CD4-positive, alpha-beta T cell (primary cell): ENCODE measurements around the gene HNRNPU. TPM values are rescaled to one million over a fixed set of nuclear protein-coding genes. Genes with fewer than 3 reads are reported as not detected.

ENCODE experiments used
- ATAC-seq: fragments of 200-7000 bp; cut with Tn5 transposase; one replicate; pipeline ENCODE4 v1.10.0; 2022; ENCODE audit warnings: mild to moderate bottlenecking; ENCODE audit not compliant: poor library complexity
- CTCF ChIA-PET: fragments of 350-600 bp; sonication (Branson Sonifier 250); formaldehyde crosslinking; loops from one replicate; lab custom pipeline; 2021; ENCODE audit warnings: antibody characterized with exemption, inconsistent platforms; lab: Charles Lee
- POLR2A ChIA-PET: fragments of 350-600 bp; sonication (Branson Sonifier 250); formaldehyde crosslinking; loops from one replicate; lab custom pipeline; 2021; ENCODE audit warnings: antibody characterized with exemption, inconsistent platforms; lab: Charles Lee
- DNase-seq, 14 experiments: peaks; one replicate each; pipeline ENCODE4 v3.0.0-alpha.2; 2013 to 2020; ENCODE audit warnings: mixed read lengths in 2 of 14
- H3K27ac ChIP-seq, 2 donors: one replicate each; pipeline versions ENCODE4 v1.5.1 to v1.7.0; 2013; ENCODE audit warnings: low read length in 2 of 2, low read depth in 1 of 2, mild to moderate bottlenecking in 1 of 2
- H3K27me3 ChIP-seq, 2 experiments: 1 replicate in 1 of 2; 2 replicates in 1 of 2; pipeline versions ENCODE4 v1.6.1 to v1.7.0; 2013; ENCODE audit warnings: low read length in 2 of 2, control low read depth in 1 of 2, mild to moderate bottlenecking in 1 of 2, moderate library complexity in 1 of 2; ENCODE audit not compliant: insufficient read depth in 2 of 2, control insufficient read depth in 1 of 2
- H3K36me3 ChIP-seq: one replicate; pipeline ENCODE4 v1.6.1; 2013; ENCODE audit warnings: low read length, control low read depth; ENCODE audit not compliant: insufficient read depth
- H3K4me1 ChIP-seq: one replicate; pipeline ENCODE4 v1.6.1; 2013; ENCODE audit warnings: low read length, control low read depth; ENCODE audit not compliant: insufficient read depth
- H3K4me3 ChIP-seq: one replicate; pipeline ENCODE4 v1.5.1; 2013; ENCODE audit warnings: mild to moderate bottlenecking, low read length, moderate library complexity
- H3K9me3 ChIP-seq, 2 experiments: 1 replicate in 1 of 2; 2 replicates in 1 of 2; pipeline versions ENCODE4 v1.6.1 to v1.7.0; 2013; ENCODE audit warnings: low read length in 2 of 2, mild to moderate bottlenecking in 2 of 2, control low read depth in 1 of 2, moderate library complexity in 1 of 2; ENCODE audit not compliant: control insufficient read depth in 1 of 2, insufficient read depth in 1 of 2
- H3K27ac Mint-ChIP-seq: one replicate; pipeline ENCODE4 v1.8.0; 2020; ENCODE audit warnings: mixed read lengths
- H3K27me3 Mint-ChIP-seq: one replicate; pipeline ENCODE4 v1.8.0; 2021; ENCODE audit warnings: mixed read lengths
- H3K36me3 Mint-ChIP-seq: one replicate; pipeline ENCODE4 v1.8.0; 2021; ENCODE audit warnings: low read depth, mixed read lengths
- H3K4me1 Mint-ChIP-seq: one replicate; pipeline ENCODE4 v1.8.0; 2021; ENCODE audit warnings: low read depth, mixed read lengths
- H3K4me3 Mint-ChIP-seq: one replicate; pipeline ENCODE4 v1.8.0; 2020; ENCODE audit warnings: mild to moderate bottlenecking, mixed read lengths
- H3K9me3 Mint-ChIP-seq: one replicate; pipeline ENCODE4 v1.8.0; 2020; ENCODE audit warnings: mixed read lengths
- intact Hi-C, 2 experiments: fragments of 100-400 bp; cut with DNase I in 1 of 2; cut with micrococcal nuclease in 1 of 2; formaldehyde crosslinking; loops; one replicate each; pipeline versions ENCODE4 v1.15.1 to v1.9.0; 2023 to 2025; cut with DNase I, micrococcal nuclease
- total RNA-seq, 174 experiments: library from RNA in 2 of 174; stranded (reverse) in 2 of 174; gene quantifications; one replicate each; pipeline ENCODE4 v1.2.3 and lab custom pipeline; 2021 to 2026
- TF ChIP-seq, protein P1 (sequence below): fragments of 200-600 bp; IDR thresholded peaks from one replicate; pipeline ENCODE4 v1.8.0; 2022; ENCODE audit warnings: antibody characterized with exemption, mild to moderate bottlenecking

The HNRNPU gene
- total RNA-seq, 2 experiments from 2014 or later, result 415 TPM

DNA sequence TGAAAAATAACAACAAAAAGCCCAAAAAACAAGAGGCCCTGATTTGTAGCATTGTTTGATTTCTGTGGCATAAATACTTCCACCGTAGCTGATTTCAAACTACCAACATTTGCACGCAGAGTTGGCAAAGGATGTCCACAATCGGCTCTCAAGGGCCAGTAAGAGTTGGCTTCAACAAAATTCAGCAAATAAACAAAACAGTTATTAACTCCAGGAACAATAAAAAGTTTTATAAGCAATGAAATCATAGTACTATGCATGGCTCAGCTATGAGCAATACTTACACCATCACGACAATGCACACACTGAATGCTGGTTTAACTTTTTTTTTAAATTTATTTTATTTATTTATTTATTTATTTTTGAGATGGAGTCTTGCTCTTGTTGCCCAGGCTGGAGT is 37.6 kb downstream of the HNRNPU start:
- Histone ChIP-seq H3K36me3 (no peaks in the 10 kb centered on the region), H3K4me3 (no peak overlapping the region), H3K27me3 (no peaks in the 10 kb centered on the region), H3K27ac (no peak overlapping the region), H3K4me1 (no peaks in the 10 kb centered on the region), H3K9me3 (no peaks in the 10 kb centered on the region)
- Mint-ChIP-seq H3K4me1 (no peaks in the 10 kb centered on the region), H3K27me3 (no peaks in the 10 kb centered on the region), H3K27ac (no peak overlapping the region), H3K4me3 (no peak overlapping the region), H3K36me3 (no peaks in the 10 kb centered on the region), H3K9me3 (no peaks in the 10 kb centered on the region)
- POLR2A ChIA-PET, result no interaction called here
- intact Hi-C loops, result no loop called here
- CTCF ChIA-PET, result no interaction called here
- DNase-seq (no peak), ATAC-seq (no peak)
- TF ChIP-seq, protein P1, sequence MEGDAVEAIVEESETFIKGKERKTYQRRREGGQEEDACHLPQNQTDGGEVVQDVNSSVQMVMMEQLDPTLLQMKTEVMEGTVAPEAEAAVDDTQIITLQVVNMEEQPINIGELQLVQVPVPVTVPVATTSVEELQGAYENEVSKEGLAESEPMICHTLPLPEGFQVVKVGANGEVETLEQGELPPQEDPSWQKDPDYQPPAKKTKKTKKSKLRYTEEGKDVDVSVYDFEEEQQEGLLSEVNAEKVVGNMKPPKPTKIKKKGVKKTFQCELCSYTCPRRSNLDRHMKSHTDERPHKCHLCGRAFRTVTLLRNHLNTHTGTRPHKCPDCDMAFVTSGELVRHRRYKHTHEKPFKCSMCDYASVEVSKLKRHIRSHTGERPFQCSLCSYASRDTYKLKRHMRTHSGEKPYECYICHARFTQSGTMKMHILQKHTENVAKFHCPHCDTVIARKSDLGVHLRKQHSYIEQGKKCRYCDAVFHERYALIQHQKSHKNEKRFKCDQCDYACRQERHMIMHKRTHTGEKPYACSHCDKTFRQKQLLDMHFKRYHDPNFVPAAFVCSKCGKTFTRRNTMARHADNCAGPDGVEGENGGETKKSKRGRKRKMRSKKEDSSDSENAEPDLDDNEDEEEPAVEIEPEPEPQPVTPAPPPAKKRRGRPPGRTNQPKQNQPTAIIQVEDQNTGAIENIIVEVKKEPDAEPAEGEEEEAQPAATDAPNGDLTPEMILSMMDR, result no peak

DNA sequence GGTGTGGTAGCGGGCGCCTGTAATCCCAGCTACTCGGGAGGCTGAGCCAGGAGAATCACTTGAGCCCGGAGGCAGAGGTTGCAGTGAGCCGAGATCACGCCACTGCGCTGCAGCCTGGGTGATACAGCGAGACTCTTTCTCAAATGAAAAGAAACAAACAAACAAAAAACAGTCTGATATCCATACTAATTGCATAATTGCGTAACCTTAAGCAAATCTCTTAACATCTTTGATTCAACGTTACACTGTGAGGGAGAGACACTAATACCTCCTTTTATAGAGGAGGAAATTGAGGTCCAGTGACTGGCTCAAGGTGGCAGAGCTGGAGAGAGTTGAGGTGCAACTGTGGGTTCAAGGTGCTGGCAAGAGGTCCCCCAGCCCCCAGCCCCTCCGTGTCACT is 41.5 kb downstream of the HNRNPU start:
- no peak for DNase-seq
- Histone ChIP-seq H3K4me1 (no peaks in the 10 kb centered on the region), H3K27ac (no peak overlapping the region), H3K9me3 (no peaks in the 10 kb centered on the region), H3K27me3 (no peaks in the 10 kb centered on the region), H3K36me3 (no peaks in the 10 kb centered on the region), H3K4me3 (no peak overlapping the region)
- TF ChIP-seq, protein P1, result no peak
- Mint-ChIP-seq H3K4me1 (no peaks in the 10 kb centered on the region), H3K27ac (no peak overlapping the region), H3K4me3 (no peak overlapping the region), H3K9me3 (no peaks in the 10 kb centered on the region), H3K27me3 (no peaks in the 10 kb centered on the region), H3K36me3 (no peaks in the 10 kb centered on the region)
- ATAC-seq, result no peak
- POLR2A ChIA-PET, result interaction anchor here (2.4 kb wide), 1 partner anchor 11 kb away, joined by 7 read pairs; no protein-coding TSS in a partner anchor
- intact Hi-C loops, result no loop called here
- CTCF ChIA-PET, result interaction anchor here (0.9 to 1.1 kb wide), 2 partner anchors 22 to 220 kb away, joined by 3 read pairs; no protein-coding TSS in a partner anchor

DNA sequence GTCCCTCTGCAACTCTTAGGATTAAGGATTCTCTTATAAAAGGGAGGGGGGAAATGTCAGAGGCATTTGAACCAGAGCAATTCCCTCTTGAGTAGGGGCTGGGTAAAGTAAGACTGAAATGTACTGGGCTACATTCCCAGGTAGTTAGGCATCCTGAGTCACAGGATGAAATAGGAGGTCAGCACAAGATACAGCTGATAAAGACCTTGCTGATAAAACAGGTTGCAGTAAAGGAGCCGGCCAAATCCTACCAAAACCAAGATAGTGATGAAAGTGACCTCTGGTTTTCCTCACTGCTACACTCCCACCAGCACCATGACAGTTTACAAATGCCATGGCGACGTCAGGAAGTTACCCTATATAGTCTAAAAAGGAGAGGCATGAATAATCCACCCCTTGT is 43.2 kb downstream of the HNRNPU start:
- no peaks in the 10 kb centered on the region for H3K36me3 ChIP-seq
- no peak overlapping the region for H3K27ac ChIP-seq
- ChIA-PET CTCF (no interaction called here), POLR2A (no interaction called here)
- DNase-seq (no peak), ATAC-seq (no peak)
- H3K9me3 ChIP-seq, result no peaks in the 10 kb centered on the region
- TF ChIP-seq, protein P1, result no peak
- H3K4me3 ChIP-seq, result no peak overlapping the region
- Mint-ChIP-seq H3K27ac (no peak overlapping the region), H3K4me3 (no peak overlapping the region), H3K27me3 (peaks cover 4% of the 10 kb centered on the region), H3K4me1 (no peaks in the 10 kb centered on the region), H3K36me3 (no peaks in the 10 kb centered on the region), H3K9me3 (no peaks in the 10 kb centered on the region)
- H3K4me1 ChIP-seq, result no peaks in the 10 kb centered on the region
- peaks cover 0 to 3% of the 10 kb centered on the region in 2 experiments for H3K27me3 ChIP-seq
- intact Hi-C loops, result no loop called here
